IPS DF 4.7 (cell line): ENCODE results near the gene NUMBL.

ENCODE experiments used
- DNase-seq: peaks from one replicate; pipeline ENCODE4 v3.0.0-alpha.2; 2013; ENCODE audit warnings: low spot score; ENCODE audit errors: extremely low read depth

The NUMBL gene

GRCh38 chr19:40690693-40691420 lies 406 bp upstream of the NUMBL start:
- DNase-seq: no peak

DNA sequence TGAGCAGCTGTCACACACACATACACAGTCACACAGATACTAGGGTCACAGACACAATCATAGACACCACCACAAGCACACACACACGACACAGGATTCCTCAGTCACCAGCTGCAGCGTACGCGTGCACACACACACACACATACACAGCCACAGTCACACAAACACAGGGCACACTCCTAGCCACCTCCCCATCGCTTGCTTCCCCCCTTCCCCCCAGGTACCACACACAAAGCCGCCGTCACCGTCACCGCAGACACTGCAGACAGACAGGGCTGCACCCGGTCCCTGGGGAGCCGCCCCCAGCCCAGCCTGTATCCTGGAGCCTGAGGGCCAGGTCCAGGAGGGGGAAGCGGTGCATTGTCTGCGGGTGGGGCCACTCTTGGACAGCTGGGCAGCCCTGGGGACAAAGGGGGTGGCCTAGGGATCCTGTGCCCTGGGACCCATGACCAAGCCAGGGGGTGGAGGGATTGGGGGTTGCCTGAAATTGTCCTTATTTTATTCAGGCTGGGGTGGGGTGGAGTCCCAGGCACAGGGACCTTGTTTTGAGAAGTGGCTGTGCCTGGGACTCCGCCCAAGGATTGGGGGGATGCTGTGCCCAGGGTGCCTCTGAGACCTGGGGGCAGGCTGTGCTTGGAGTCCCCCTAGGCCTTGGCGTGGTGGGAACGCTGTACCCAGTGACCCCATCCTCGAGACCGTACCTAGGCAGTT lies 957 bp downstream of the NUMBL start:
- DNase-seq: no peak

DNA sequence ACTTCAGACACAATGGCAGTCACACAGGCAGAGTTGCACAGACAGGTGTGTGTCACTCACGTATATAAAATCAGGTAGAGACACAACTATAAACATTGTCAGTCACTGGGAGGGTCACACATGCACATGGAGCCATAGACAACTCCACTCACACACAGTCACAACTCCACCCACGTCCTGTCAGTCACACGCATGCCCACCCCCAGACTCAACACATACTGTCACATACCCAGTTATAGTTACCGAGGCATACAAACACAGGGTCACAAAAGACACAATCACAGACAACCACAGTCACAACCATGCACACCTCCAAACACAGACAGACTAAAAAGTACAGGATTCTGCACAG lies 1.5 kb downstream of the NUMBL start:
- no peak for DNase-seq

- DNase-seq: no peak
Measured at GRCh38 chr19:40688309-40688708, 2.1 kb downstream of the NUMBL start.

DNA sequence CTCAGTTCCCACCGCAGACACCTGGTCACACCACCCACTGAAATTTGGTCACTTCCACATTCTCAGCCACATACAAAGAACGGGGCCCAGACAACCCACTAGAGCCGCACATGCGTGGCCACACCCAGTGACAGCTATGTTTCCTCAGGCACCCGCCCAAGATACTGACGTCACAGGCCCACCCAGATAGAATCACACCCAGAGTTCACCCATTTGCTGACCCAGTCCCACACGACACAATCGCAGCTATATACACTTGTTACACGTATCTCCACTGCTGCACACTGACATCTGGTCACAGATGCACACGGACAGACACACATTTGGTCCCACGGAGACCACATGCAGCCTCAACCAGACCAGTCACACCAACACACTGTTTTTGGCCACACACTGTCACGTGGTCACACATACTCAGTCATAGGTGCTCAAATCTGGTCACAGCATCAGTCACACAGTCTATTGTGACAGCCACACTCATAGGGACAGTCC lies 2.9 kb downstream of the NUMBL start:
- DNase-seq: no peak

DNA sequence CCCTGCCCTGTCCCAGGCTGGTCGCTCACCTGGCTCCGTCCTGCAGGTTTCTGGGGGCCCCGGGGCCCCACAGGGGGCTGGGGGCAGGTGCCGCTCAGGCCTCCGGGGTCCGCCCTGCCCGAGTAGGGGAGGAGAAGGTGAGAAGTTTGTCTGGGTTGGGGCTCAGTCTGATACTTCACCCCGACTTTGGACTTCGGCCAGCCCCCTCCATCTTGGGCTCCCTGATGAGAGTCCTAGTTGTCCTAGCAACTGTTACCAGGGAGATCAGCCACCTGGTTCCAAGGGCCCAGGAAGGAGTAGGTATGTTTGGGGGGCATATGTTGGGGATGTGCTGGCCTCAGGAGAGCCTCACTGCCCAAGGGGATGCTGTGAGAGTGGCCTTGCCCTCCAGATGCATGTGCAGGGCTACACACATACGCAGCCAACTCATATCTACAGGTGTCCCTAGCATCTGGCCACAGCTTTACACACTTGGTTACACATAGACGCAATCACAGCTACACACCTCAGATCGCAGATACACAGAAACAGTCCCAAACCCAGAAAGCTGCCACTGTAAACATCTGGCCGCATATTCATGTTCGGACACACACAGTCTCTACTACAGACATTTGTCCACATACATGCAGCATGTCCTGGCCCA lies 3.4 kb downstream of the NUMBL start:
- DNase-seq: no peak

DNA sequence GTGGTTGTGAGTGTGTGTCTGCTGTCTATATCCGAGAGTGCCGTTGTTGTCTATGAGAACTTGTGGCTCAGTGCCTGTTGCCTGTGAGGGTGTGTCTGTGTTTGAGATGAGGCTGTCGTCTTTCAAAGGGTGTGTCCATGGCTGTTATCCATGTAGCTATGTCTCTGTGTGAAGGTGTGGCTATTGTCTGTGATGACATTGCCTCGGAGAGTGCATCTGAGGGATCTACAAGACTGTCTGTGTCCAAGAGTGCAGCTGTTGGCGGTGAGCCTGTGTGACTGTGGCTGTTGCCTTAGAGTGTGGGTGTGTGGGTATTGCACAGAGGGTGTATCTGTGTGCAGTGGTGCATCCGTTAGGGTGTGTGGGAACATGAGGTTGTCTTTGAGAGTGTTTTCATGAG lies 4.9 kb downstream of the NUMBL start:
- no peak for DNase-seq

DNA sequence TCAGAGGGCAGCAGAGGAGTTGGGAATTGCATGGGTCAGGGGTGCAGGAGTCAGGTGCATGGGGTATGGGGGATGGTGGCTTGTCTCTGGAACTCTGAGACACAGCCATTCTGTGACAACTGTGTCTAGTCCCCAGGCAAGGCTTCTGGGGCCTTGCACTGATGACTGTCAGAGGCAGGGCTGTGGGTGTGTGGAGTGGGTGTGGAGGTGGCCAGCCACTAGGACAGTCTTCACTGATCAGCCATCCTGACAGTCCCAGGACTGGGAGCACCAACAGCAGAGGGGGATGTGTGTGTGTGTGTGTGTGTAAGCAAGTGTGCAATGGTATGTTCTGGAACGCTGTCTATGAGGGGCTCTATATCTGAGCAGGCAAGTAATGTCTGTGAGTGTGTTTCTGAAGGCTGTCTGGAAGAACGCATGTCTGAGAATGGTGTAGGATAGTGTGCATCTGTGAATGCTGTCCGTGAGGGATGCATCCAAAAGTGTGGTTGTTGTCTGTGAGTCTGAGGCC lies 5.4 kb downstream of the NUMBL start:
- DNase-seq: no peak

DNA sequence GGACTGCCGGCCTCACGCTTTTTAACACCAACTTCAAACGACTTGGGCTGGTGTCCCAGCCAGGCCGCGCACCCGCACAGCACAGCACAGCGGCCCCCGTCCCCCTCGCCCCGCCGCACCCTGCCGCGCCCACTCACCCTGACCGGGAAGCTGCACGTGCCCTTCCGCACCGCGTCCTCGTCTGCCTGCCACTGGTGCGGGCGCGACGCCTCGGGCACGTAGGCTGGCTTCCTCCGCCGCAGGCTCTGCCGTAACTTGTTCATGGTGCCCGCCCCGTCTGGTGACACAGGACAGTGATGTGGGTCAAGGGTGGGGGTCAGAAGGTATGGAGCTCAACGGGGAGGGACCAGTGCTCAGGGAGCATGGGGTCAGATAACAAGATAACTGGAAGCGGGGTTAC lies 6.2 kb downstream of the NUMBL start:
- no peak for DNase-seq

- no peak for DNase-seq
Measured at GRCh38 chr19:40683437-40683836, 7.0 kb downstream of the NUMBL start.

GRCh38 chr19:40682431-40682964 lies 8.0 kb downstream of the NUMBL start:
- no peak for DNase-seq

DNA sequence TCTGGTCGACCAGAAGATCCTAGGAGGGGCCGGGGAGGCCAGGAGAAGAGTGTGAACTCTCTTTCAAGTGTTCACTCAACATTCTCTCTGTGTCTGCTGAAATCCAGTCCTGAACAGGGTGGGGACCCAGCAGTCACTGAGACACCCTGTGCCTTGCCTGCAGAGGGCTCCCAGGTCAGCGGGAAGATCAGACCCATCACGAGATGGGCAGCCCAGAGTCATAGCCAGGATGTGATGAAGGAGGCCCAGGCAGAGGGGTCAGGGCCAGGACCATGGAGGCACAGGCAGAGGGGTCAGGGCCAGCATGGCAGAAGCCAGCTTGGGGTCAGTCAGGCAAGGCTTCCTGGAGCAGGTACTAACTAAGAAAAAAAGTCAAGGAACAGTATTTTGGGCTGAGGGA lies 9.4 kb downstream of the NUMBL start:
- no peak for DNase-seq

DNA sequence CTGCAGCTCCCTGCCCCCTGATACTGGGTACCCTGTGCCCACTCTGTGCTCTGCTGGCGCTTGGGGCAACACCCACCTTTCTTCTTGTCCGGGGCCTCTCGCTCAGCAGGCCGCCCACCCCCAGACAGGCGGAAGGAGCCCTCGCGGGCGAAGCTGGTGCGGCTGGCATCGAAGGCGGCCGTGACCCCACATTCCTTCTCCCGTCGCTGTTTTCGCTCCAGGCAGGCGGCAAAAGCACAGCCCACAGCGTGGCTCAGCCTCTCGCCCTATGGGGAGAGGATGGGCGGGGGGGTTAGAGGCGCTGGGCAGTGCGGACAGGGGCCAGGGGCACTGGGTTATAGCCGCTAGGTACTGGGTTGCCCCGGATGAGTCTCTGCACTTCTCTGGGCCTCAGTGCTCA lies 13.3 kb downstream of the NUMBL start:
- no peak for DNase-seq

DNA sequence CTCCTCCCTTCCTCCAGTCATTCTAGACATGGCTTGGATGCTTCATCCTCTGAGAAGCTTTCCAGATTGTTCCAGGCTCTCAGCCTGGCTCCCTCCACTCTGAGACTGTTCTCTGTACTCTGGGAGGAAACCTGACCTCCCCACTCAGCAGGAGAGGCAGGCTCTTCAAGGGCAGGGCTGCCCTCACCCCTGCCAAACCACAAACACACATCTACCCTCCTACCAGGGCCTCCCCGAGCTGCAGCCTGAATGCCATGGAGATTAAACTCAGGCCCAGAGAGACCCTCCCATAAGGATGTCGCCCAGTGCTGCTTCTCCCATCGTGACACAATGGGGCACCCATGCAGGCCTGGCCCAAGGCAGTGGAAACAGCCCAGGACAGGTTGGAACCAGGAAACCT lies 16.2 kb downstream of the NUMBL start:
- no peak for DNase-seq

DNA sequence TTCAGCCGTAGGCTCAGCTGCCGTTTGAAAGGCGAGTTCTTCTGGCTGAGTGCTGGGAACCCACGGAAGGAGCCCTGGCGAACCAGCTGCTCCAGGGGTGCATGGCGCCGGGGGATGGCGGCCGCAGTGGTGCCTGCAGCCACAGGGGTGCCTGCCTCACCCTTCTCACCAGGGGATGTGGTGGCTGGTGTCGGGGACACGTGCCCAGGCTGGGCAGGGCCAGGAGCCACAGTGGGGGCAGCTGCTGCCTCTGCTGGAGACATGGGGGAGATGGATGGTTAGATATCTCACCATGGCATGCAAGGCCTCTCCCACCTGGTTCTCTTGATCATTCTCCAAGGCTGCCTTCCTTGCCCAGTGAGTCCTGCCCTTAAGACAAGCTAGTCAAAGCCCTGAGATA lies 17.1 kb downstream of the NUMBL start:
- DNase-seq: no peak

- no peak for DNase-seq
Measured at GRCh38 chr19:40672573-40673299, 17.7 kb downstream of the NUMBL start.

GRCh38 chr19:40672038-40672437 lies 18.4 kb downstream of the NUMBL start:
- DNase-seq: no peak

DNA sequence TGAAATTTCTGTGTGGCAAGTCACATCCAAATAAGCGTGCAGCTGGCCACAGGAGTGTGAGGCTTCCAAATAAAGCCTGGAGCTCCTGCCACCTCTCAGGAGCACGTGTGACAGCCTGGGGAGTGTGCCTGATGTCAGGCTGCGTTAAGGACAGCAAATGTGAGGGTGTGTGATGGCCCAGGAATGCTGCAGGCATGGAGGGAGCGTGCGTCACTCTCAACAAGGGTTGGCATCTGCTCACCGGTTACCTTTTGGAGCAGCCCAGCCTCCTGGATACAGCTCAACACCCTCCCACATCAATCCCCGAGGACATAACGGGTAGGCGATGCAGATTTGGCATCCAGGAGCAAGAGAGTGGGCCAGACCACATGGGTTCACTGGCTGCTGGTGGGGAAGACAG lies 19.0 kb downstream of the NUMBL start:
- DNase-seq: no peak

DNA sequence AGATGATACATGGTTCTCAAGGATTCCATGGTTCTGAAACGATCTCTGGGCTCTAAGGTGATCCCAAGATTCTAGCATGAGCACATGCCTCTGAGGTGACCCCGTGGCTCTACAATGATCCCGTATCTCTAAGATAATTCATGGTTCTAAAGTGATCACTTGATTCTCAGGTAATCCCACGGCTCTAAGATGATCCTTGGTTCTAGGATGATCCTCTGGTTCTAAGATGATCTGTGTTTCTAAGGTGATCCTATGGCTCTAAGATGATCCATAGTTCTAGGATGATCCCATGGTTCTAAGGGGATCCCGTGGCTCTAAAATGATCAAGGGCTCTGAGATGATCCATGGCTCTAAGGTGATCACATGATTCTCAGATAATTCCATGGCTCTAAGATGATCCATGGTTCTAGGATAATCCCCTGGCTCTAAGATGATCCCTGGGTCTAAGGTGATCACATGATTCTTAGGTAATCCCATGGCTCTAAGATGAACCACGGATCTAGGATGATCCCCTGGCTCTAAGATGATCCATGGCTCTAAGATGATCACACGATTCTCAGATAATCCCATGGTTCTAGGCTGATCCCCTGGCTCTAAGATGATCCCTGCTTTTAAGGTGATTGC lies 21.3 kb downstream of the NUMBL start:
- no peak for DNase-seq

GRCh38 chr19:40667602-40668001 lies 22.8 kb downstream of the NUMBL start:
- DNase-seq: no peak
